HG02642 (cell line): ENCODE measurements around the gene HS3ST3B1.

Experiments
- ATAC-seq: cut with Tn5 transposase; IDR thresholded peaks from one replicate; pipeline ENCODE4 v1.9.1; 2021; ENCODE audit warnings: mild to moderate bottlenecking; ENCODE audit not compliant: unreplicated experiment, poor library complexity

The HS3ST3B1 gene

GRCh38 chr17:14351493-14351892 lies 50.6 kb downstream of the HS3ST3B1 start:
- ATAC-seq = peak; percentile 69

- no peak for ATAC-seq
Measured at GRCh38 chr17:14352136-14352535, 51.3 kb downstream of the HS3ST3B1 start.

GRCh38 chr17:14353861-14354474 lies 53.1 kb downstream of the HS3ST3B1 start:
- ATAC-seq = no peak

- no peak for ATAC-seq
Measured at GRCh38 chr17:14354807-14355206, 53.9 kb downstream of the HS3ST3B1 start.

- no peak for ATAC-seq
Measured at GRCh38 chr17:14355556-14355955, 54.7 kb downstream of the HS3ST3B1 start.

- peak; percentile 97 for ATAC-seq
Measured at GRCh38 chr17:14359163-14360020, 58.5 kb downstream of the HS3ST3B1 start.

GRCh38 chr17:14360856-14361255 lies 60.0 kb downstream of the HS3ST3B1 start:
- ATAC-seq = no peak

GRCh38 chr17:14361470-14361869 lies 60.6 kb downstream of the HS3ST3B1 start:
- ATAC-seq = no peak

- ATAC-seq = no peak
Measured at GRCh38 chr17:14361945-14362508, 61.1 kb downstream of the HS3ST3B1 start.

GRCh38 chr17:14366199-14366598 lies 65.3 kb downstream of the HS3ST3B1 start:
- ATAC-seq = no peak

- no peak for ATAC-seq
Measured at GRCh38 chr17:14372461-14372860, 71.6 kb downstream of the HS3ST3B1 start.

GRCh38 chr17:14372905-14373613 lies 72.2 kb downstream of the HS3ST3B1 start:
- no peak for ATAC-seq

GRCh38 chr17:14373614-14374259 lies 72.9 kb downstream of the HS3ST3B1 start:
- ATAC-seq = no peak

GRCh38 chr17:14374268-14374667 lies 73.4 kb downstream of the HS3ST3B1 start:
- no peak for ATAC-seq

GRCh38 chr17:14376666-14377065 lies 75.8 kb downstream of the HS3ST3B1 start:
- ATAC-seq = no peak

GRCh38 chr17:14381606-14382005 lies 80.7 kb downstream of the HS3ST3B1 start:
- no peak for ATAC-seq

GRCh38 chr17:14387036-14387435 lies 86.2 kb downstream of the HS3ST3B1 start:
- ATAC-seq = no peak

- no peak for ATAC-seq
Measured at GRCh38 chr17:14389681-14390080, 88.8 kb downstream of the HS3ST3B1 start.

- no peak for ATAC-seq
Measured at GRCh38 chr17:14393723-14394122, 92.8 kb downstream of the HS3ST3B1 start.

- no peak for ATAC-seq
Measured at GRCh38 chr17:14395255-14395654, 94.4 kb downstream of the HS3ST3B1 start.
